GM19395 (cell line): ENCODE measurements around the gene BAIAP2.

ENCODE experiments used
- ATAC-seq: cut with Tn5 transposase; IDR thresholded peaks from one replicate; pipeline ENCODE4 v1.9.1; 2021; ENCODE audit warnings: mild to moderate bottlenecking, moderate library complexity; ENCODE audit not compliant: unreplicated experiment

BAIAP2 gene

DNA sequence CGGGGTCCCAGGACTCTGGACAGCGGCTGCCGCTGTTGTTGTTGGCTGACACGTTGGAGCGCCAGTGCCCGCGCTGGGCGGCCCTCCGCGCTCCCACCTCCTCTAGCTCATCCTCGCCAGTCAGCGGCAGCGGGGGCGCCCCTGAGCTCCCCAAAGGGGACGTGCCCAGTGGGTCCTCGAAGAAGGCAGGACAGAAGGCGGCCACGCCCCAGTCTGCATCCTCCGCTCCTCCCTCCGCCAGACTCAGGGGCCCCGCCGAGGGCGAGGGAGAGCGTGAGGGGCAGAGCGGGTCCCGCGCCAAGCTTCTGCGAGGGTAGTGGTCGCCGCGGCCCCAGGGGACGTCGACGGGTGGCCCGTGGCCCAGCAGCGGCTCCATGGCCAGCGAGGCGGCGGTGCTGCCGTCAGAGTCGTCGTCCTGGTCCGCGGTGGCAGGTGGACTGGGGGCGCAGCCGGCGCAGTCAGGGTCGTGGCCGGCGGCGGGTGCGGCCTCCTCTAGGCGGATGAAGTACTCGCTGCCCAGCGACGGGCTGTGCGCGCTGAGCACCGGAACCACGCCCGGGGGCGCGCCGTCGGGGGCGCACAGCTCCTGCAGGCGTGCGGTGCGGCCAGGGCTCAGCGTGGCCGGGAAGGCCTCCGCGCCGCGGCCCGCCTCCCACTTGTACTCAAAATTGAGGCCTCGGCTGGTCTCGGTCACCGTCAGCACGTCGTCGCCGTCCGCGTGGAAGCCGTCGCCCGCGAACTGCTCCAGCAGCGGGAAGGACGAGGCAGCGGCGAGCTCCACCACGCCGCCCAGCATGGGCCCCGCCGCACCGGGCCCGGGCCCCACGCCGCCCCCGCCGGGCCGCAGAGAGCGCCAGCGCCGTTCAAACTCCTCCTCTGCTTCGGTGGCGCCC is 87.1 kb downstream of the BAIAP2 start:
- no peak for ATAC-seq

DNA sequence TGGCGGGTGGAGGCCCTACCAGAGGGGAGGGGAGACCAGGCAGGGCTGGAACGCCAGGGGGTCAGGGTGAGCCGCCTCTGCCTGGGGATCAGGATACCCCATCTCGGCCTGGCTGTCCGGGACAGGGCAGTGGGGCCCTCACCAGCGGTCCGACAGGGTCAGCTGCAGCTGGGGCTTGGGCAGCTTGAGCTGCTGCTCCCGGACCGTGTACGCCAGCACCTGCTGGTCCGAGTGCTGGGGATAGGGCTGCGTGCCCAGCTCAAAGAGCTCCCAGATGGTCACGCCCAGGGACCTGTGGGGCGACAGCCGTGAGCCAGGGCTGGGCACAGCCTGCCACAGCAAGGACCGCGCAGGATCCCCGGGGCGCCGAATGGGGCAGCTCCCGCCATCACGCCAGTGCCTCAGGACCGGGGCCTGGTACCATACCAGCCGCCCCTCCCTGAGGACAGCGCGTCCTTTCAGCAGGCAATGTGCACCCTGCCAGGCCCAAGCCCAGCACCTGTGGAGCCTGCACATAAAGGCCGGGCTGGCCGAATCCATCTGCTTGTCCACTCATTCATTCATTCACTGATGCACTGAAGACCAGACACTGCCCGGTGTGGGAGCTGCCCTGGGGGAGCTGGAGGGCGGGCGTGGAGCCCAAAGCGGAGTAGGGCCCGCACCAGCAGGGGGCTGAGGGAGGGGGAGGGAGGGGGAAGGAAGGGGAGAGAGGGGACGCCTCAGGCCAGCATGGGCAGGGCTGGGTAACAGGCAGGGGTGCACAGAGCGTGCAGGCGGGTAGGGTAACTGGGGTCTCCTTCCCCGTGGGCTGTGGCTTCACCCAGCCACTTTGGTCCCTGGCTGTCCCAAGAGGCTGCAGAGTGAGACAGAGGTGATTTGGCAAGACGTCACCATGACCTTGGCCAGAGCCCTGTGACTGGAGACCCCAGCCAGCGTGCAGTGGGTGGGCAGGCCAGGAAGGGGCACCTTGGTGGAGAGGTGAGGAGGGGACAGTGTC is 88.4 kb downstream of the BAIAP2 start:
- no peak for ATAC-seq

DNA sequence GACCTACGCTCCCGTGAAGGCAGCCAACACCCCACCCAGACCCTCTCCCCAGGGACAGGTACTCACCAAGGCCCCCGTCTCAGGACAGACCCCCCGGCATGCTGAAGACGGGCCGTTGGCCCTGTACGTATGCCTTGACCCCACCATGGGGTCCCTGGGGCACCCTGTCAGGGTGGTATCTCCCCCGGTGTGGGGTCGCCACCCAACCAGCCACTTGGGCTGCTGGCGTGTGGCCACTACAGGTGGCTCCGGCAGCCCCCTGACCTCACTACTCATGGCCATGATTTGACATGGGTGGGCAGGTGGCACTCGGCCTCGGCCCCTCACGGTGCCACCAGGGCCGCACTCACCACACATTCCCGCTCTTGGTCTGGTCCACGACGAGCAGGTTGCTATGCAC is 89.4 kb downstream of the BAIAP2 start:
- no peak for ATAC-seq

DNA sequence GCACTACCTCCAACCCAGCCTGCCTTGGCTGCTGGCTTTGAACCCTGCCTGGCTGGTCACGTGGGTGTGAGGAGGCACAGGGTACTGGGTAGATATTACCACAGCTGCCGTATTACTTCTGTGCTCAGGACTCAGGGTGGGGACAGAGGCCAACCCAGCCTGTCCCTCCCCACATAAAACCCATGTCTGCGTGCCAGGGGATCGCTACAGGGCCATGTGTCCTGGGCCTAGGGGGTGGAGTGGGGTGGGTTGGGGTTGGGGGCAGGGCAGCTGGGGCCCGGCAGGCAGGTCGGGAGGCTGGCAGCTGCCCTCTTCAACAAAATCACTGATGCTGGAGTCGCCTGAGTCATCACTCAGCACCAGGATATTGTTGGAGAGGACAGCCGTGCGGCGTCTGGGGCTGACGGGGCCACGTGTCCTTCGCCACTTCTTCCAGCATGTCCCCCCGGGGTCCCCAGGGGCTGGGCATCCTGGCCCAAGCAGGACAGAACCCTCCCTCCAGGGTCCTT is 90.7 kb downstream of the BAIAP2 start:
- ATAC-seq: no peak

DNA sequence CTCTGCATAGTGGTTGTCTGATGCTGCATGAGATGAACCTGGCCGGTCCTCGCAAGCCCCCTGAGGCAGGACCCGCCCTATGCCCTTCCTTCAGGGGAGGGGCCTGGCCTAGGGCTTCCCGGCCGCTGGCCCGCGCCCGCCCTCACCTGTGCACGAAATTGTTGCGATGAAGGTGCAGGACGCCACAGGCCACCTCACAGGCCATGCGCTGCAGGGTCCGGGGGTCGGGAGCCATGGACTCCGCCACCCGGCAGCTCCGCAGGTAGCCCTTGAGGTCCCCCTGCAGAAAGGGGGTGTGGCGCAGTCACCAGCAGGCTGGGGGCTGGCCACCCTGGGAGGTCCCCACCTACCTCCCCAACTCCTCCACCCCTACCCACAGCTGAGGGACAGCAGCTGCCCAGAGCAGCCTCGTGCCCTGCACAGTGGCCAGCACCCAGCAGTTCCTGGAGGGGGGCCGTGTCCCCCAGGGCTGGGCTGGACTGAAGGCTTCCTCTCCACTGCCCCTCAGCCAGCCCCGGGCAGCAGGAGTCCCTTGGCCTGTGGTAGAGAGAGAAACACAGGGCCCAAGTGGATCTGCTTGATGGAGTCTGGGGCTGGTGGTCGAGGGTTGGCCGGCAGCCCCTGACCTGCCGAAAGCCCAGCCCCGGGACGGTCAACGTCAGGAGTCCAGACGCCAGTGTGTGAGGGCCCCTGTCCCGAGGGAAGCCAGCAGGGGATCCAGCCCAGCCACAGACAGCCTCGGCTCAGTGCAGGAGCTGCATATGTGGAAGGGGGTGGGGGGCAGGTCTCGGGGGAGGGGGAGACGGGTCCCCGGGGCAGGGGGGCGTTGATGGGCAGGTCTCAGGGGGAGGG is 91.6 kb downstream of the BAIAP2 start:
- no peak for ATAC-seq

DNA sequence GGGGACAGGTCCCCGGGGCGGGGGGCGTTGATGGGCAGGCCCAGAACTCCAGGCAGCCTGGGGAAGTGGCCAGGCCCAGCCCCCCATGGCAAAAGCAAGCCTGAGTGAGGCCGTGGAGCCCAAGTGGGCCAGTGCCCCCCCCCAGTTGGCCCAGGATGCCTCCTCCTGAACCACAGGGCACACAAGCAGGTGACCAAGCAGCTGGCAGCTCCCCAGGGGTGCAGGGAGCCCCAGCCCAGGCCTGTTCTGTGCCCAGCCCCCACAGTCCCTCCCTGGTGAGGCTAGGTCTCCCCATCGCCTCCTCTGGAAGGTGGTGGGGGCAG is 92.1 kb downstream of the BAIAP2 start:
- no peak for ATAC-seq

DNA sequence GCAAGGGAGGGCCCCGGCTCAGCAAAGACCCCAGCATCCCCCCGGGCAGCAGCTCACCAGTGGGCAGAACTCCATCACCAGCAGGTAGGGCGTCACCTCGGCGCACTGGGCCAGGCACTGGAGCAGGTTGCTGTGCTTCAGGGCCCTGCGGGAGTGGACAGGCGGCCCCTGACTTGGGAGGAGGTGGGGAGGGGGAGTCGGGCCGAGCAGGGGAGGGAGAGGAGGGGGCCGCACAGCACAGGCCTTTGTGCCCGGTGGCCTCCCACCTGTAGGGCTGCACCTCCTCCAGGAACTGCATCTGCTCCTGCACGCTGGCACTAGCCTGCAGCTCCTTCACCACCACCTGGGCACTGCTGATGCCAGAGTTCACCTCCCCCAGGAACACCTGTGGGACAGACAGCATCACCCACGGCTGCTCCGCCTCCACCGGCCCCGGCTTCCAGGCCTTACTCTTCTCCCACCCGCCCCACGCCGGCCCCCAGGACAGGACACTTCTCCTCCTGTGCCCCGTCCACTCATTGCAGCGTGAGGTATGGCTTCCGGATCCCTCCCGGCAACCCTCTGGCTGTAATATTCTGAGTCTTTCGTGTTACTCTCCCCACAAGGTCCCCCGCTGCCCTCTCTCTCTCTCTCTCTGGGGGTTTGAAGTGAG is 92.7 kb downstream of the BAIAP2 start:
- no peak for ATAC-seq

DNA sequence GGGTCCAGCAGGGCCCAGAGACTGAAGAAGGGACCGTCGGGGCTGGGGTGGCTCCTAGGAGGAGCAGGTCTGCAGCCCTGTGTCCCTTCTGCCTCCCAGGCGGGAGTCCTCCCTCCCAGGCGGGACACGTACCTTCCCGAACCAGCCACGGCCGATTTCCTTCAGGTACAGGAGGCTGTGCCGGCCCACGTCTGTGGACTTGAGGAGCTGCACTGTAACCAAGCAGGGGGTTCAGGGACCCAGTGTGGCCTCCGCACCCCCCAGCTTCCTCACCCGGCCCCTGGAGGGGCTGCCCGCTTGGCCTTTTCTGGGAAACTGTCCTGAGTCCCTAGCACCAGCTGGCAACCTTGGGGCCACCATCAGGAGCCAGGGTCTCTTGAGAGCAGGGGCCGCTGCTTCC is 93.4 kb downstream of the BAIAP2 start:
- ATAC-seq: no peak

DNA sequence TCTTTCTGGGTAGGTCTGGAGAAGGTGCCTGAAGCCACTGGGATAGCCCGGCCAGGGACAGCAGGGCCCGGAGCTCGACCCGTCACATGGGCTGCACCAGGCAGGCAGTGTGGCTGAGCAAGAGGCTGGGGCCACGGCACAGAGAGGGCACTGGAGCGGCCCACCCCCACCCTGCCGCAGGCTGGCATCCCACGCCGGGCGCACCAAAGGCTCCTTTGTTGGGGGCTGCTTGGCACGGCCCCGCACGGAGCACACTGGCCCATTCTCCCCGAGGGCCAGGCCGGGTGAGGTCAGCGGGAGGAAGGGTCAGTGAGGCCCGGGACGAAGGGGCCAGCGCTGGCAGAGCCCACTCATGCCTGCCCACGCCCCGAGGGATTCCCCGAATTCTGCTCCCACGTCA is 93.8 kb downstream of the BAIAP2 start:
- no peak for ATAC-seq

DNA sequence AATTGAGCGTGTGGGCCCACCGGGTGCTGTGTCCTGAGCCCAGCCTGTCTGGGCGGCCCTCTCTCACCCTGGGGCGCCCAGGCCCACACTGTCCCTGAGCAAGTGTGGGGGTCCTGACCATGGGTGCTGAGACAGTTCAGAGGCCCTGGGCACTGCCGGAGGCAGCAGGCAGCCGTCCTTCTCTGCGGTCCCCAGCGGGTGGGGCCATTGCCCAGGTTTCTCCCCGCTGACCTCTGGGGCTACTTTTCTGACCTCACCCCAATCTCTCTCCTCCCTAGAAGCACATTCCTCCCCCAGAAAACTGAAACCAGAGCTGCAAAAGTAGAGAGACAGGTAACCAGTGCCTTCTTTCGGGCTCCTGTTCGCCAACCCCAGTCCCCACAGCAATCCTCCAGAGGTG is 94.3 kb downstream of the BAIAP2 start:
- no peak for ATAC-seq

DNA sequence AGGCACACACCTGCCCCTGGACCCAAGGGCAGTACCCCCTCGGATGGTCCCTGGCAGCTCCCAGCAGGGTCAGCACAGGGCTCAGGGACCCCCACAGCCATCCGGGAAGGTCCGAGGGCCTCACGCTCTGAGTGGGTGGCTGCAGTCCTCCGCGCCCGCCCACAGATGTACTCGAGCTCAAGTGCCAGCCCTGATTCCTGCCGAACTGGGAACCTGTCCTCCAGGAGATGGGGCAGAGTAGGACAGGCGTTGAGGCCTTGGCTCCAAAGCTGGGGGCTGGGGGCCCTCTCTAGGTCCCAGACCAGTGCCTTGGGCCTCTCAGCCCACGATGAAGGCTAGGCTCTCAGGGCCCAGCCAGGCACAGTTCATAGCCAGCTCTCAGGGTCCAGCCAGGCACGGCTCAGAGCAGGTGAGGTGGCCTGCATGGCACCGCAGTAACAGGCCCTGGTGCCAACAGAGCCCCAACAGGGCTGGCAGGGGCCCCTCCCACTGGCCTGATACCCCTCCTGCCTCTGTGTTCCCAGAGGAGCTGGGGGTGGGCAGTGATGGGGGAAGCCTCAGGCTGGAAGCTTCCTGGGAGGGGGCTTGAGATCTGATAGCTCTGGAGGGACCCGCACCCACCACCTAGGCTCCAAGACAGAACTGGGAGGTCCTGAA is 94.9 kb downstream of the BAIAP2 start:
- no peak for ATAC-seq

DNA sequence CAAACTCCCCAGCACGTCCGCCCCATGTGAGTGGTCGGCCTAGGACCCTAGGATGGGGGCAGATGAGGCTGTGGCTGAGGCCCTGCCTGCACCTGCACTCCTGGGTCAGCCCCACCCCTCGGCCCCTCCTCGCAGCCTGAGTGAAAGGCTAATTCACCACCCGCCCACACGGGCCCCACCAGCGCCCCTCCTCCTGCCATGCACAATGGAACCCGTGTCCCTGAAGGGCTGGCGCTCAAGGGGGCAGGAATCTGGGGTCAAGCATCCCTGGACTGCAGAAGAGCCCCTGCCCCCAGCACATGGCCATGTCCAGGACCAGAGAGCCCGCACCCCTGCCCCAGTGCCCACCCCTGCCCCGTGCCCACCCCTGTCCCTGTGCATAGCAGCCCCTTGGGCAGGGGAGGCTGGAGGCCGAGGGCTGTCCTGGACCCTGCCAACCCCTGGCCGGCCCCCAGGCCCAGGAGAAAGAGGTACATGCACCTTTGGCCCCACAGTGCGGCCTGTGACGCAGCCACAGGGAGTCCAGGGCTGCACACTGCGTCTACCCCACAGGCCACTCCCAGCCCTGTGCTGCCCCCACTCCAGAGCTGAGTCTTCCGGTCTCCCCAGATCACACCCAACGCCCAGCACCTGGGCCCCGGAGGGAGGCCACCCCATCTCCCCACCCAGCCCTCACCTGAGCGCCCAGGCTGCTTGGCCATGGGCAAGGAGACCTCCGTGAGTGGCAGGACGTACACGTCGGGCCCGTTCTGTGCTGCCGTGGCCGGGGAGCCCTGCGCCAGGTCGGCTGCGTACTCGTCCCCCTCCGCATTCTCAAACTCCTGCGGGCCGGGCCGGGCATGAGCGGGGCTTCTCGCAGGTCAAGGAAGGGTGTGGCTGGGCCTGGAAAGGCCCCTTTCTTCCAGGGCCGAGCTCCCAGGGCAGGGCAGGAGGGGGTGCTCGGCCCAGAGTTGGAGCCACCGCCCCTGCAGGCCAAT is 95.7 kb downstream of the BAIAP2 start:
- no peak for ATAC-seq

DNA sequence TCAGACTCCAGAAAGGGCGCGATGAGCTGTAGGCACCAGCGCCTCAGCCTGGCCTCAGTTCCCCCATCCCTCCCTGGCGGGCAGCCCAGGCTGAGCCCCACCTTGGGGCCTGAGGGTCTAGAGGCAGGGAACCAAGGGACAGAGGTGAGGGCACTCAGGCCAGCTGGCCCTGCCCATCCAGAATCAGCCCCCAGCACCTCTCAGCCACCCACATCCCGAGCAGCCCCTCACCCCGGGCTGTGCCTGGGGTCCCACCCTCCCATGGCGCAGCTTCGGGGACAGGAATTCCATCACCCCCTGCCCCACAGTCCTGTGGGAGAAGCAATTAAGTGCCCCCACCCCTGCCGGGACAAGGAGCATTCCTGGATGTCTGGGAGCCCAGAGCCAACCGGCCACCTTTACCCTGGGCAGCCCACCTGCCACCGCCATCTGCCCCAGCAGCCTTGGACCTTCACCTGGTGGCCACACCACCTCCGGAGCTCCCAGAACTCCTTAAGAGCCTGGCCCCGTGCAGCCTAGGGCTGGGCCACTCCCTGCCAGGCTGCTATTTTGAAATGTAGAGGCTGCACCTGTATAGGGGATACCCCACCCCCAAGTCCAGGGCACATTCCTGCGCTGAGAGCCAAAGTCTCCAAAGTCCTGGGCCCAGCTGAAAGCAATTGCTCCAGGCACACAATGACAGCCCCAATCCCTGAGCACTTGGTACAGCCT is 96.7 kb downstream of the BAIAP2 start:
- no peak for ATAC-seq

DNA sequence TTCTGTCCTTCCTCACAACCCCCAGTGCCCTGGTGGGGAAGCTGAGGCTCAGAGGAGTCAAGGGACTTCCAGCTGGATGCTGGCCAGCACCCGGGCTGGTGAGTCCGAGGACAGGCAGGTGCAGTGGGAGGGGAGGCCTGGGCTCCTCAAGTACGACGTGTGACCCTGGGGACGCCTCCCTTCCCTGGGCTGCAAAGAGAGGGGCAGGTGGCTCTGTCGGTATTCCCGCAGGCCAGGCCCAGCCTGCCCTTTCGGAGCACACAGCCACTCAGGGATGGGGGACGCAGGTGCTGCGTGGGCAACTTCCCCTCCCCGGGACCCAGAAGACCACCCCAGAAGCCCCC is 97.2 kb downstream of the BAIAP2 start:
- no peak for ATAC-seq

DNA sequence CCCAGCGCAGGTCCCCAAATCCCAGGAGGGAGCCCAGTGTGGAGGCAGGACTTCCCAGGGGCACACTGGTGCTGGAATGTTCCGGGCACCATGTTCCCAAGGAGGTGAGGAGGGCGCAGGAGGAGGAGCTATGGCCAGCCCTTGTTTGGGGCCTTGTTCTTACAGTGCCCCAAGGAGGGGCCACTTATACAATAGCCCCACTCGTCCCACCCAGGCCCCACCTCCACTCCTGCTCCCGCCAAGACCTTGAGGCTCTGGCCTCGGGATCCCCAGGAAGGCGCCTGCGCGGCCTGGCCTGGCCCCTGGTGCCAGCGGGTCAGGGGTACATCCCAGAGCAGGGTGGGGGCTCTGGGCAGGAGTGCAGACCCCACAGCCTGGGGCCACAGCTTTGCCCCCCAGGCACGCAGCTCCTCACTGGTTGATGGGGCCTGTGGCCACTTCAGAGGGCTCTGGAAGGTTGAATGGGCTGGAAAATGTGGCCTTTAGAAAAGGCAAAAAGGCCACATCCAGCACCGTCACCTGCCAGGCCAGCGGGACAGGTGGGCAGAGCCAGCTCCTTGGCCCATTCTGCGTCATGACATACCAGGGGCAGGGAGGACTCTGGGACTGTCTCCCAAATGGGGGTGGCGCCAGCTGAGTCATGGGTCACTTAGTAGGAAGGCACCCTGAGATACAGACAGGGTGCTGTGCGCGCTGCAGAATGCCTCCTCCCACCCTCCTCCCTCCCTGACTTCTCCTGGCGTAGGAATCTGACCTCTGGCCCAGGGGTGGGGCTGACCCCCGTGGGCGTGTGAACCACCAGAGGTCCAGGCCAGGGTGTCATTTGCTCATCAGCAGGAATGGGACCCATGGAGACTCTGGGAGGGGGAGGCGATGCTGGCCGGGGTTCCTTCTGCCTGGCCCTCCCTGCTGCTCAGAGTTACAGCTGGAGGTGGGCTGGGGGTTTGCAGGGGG is 98.1 kb downstream of the BAIAP2 start:
- no peak for ATAC-seq

DNA sequence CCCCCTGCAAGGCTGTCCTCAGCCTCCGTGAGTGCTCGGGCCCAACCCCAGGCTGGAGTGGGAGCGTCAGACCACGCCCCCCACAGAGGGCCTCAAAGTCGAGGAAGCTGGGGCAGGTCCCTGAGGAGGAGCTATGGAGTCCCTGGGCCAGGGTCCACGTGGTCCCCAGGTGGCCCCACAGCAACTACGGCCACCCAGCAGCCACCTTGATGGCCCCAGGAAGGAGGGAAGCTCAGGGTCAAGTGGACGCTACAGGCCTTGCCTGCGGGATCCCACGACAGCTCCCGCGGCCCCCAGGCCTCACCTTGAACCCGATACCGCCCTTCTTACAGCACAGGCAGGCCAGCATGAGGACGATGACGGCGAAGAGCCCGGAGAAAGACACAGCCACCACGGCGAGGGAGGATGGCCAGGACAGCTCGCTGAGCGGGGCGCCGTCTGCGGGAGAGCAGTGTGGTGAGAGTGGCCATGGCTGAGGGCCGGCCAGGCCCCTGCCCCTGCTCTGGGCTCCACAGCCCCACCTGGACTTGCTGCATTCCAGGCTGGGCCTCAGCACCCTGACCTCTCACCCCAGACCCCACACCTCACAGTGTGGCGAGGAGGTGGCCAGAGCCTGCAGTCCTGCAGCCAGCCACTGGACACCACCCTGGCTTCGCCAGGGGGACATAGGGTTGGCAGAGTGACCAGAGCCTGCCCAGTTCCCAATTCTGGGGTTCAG is 99.3 kb downstream of the BAIAP2 start:
- ATAC-seq: no peak
